Measurements from ENCODE around the gene WNK1. TPM values are rescaled to one million over a fixed set of nuclear protein-coding genes. Genes with fewer than 3 reads are reported as not detected.
"Not testable (repeated sequence)": the region's sequence is repeated elsewhere in the genome, so short reads cannot be mapped to it uniquely, and the experiment has no call there.

Gene WNK1
- total RNA-seq, 3 donors from 2014 or later: 173 to 192 (median 176) TPM

DNA sequence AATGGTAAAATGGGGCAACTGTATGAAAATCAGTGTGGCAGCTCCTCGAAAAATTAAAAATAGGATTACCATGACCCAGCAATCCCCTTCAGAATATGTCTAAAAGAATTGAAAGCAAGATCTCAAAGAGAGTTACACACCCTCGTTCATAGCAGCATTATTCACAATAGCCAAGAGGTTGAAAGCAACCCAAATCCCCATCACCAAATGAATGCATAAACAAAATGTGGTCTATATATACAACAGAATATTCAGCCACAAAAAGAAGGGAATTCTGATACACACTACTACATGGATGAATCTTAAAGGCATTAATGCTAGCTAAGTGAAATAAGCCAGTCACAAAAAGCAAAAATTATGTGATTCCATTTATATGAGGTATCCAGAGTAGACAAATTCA is 169.9 kb downstream of the WNK1 start:
- no peaks in the 10 kb centered on the region for H3K27me3 ChIP-seq
- TF ChIP-seq, protein P1, sequence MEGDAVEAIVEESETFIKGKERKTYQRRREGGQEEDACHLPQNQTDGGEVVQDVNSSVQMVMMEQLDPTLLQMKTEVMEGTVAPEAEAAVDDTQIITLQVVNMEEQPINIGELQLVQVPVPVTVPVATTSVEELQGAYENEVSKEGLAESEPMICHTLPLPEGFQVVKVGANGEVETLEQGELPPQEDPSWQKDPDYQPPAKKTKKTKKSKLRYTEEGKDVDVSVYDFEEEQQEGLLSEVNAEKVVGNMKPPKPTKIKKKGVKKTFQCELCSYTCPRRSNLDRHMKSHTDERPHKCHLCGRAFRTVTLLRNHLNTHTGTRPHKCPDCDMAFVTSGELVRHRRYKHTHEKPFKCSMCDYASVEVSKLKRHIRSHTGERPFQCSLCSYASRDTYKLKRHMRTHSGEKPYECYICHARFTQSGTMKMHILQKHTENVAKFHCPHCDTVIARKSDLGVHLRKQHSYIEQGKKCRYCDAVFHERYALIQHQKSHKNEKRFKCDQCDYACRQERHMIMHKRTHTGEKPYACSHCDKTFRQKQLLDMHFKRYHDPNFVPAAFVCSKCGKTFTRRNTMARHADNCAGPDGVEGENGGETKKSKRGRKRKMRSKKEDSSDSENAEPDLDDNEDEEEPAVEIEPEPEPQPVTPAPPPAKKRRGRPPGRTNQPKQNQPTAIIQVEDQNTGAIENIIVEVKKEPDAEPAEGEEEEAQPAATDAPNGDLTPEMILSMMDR (IDR thresholded peaks at IDR 0.05): no peak
- TF ChIP-seq POLR2AphosphoS5 (IDR thresholded peaks at IDR 0.05) (no peak), POLR2A (IDR thresholded peaks at IDR 0.05) (no peak)
- no peak overlapping the region for H3K4me3 ChIP-seq
- H3K4me1 ChIP-seq: no peaks in the 10 kb centered on the region
- H3K9me3 ChIP-seq: no peaks in the 10 kb centered on the region
- DNase-seq (ENCODE audit: low spot score in 2 of 2): no peak
- H3K36me3 ChIP-seq: no peaks in the 10 kb centered on the region
- H3K27ac ChIP-seq: no peak overlapping the region
- intact Hi-C loops (cut with DNase I; ENCODE audit: low total_unique reads): no loop called here

DNA sequence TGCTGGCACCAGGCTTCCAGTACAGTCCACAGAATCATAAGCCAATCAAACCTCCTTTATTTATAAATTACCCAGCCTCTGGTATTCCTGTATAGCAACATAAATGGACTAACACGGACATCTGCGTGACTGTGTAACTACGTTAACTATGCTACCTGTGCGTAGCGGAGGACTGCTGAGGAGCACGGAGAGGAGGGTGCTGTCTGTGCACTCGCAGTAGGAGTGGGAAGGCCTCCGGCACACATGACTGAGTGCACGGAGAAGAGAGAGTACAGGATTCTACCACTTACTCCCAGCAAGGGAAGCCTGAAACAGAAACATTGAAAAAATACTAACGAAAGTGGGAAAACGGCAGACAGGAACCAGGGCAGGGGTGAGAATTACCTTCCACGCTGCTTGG is 174.3 kb downstream of the WNK1 start:
- Histone ChIP-seq H3K36me3 (no peaks in the 10 kb centered on the region), H3K9me3 (no peaks in the 10 kb centered on the region), H3K4me3 (no peak overlapping the region), H3K27ac (no peak overlapping the region), H3K27me3 (no peaks in the 10 kb centered on the region), H3K4me1 (no peaks in the 10 kb centered on the region)
- intact Hi-C loops (cut with DNase I; ENCODE audit: low total_unique reads): no loop called here
- TF ChIP-seq POLR2AphosphoS5 (IDR thresholded peaks at IDR 0.05) (no peak), POLR2A (IDR thresholded peaks at IDR 0.05) (no peak)
- TF ChIP-seq, protein P1 (IDR thresholded peaks at IDR 0.05): no peak
- no peak for DNase-seq (ENCODE audit: low spot score in 2 of 2)

DNA sequence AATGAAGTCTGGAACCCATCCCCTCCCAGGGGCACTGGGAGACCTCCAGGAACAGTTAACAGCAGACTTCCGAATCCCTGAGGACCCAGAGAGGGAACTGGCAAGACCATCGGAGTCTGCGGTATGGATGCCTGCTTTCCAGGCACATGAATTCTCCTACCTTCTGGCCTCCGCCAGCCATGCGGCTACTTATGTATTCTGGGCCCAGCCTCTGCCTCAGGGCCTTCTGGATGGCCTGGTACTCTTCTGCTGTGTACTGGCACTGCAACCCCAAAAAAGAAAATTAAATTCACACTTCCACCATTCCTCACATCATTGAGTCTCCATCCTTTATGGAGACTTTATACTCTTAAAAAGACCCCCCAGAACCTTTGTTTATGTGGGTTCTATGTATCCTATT is 178.7 kb downstream of the WNK1 start:
- no peak overlapping the region for H3K27ac ChIP-seq
- intact Hi-C loops (cut with DNase I; ENCODE audit: low total_unique reads): no loop called here
- no peak overlapping the region for H3K4me3 ChIP-seq
- no peak for DNase-seq (ENCODE audit: low spot score in 2 of 2)
- no peak for TF ChIP-seq POLR2AphosphoS5 (IDR thresholded peaks at IDR 0.05)
- no peak for TF ChIP-seq POLR2A (IDR thresholded peaks at IDR 0.05)
- TF ChIP-seq, protein P1 (IDR thresholded peaks at IDR 0.05): no peak
- H3K9me3 ChIP-seq: no peaks in the 10 kb centered on the region
- H3K4me1 ChIP-seq: no peaks in the 10 kb centered on the region
- H3K36me3 ChIP-seq: no peaks in the 10 kb centered on the region
- no peaks in the 10 kb centered on the region for H3K27me3 ChIP-seq

DNA sequence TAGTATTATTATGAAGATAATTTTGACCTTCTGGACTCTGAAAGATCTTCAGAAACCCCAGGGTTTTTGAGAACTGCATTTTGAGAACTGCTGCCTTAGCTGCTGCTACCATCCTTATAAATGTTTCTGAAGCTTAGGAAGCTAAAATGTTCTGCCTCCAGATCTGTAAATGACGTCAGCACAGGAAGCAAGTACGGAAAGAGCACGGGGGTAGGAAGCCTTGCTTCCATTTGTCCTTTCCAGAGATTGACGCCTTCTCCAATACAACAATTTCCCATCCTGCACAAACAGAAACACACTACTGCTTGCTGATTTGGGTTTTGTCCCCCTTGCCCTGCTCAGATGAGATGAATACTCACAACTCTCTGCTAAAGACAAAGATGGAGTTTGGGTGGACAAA is 179.2 kb downstream of the WNK1 start:
- no peak overlapping the region for H3K27ac ChIP-seq

DNA sequence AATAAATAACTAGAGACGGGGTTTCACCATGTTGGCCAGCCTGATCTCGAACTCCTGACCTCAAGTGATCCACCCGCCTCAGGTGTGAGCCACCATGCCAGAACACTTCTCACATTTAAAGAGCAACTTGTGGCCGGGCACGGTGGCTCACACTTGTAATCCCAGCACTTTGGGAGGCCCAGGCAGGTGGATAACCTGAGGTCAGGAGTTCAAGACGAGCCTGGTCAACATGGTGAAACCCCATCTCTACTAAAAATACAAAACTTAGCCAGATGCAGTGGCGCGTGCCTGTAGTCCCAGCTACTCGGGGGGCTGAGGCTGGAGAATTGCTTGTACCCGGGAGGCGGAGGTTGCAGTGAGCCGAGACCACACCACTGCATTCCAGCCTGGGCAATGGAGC is 183.5 kb downstream of the WNK1 start:
- intact Hi-C loops (cut with DNase I; ENCODE audit: low total_unique reads); DNase-seq (ENCODE audit: low spot score in 2 of 2); H3K27ac ChIP-seq; H3K4me3 ChIP-seq; H3K9me3 ChIP-seq; H3K36me3 ChIP-seq; H3K4me1 ChIP-seq; H3K27me3 ChIP-seq: not testable (repeated sequence)

More for the DNA sequence above, 179.2 kb downstream of the WNK1 start:
- Histone ChIP-seq H3K4me3 (no peak overlapping the region), H3K4me1 (no peaks in the 10 kb centered on the region), H3K36me3 (no peaks in the 10 kb centered on the region), H3K27me3 (no peaks in the 10 kb centered on the region), H3K9me3 (no peaks in the 10 kb centered on the region)
- intact Hi-C loops (cut with DNase I; ENCODE audit: low total_unique reads): no loop called here
- TF ChIP-seq, protein P1 (IDR thresholded peaks at IDR 0.05): no peak
- TF ChIP-seq POLR2AphosphoS5 (IDR thresholded peaks at IDR 0.05) (no peak), POLR2A (IDR thresholded peaks at IDR 0.05) (no peak)
- no peak for DNase-seq (ENCODE audit: low spot score in 2 of 2)

All from breast epithelium (tissue), 4 donors.